ENCODE results near the gene PIEZO1. TPM values are rescaled to one million over a fixed set of nuclear protein-coding genes. Genes with fewer than 3 reads are reported as not detected.

The PIEZO1 gene
- total and polyA plus RNA-seq, 2 donors from 2014 or later = 103 to 124 TPM

- peaks cover 0 to 65% (median 29%) of the 10 kb centered on the region in 3 donors for H3K4me1 ChIP-seq (ENCODE audit: control insufficient read depth in 2 of 3, insufficient read depth in 2 of 3, low read depth in 1 of 3, low read length in 3 of 3)
- H3K9ac ChIP-seq (ENCODE audit: low read length in 3 of 3) = peak overlapping the region in 1 of 3 donors; percentile 40
- H3K36me3 ChIP-seq (ENCODE audit: control insufficient read depth in 2 of 3, insufficient read depth in 3 of 3, low read length in 3 of 3) = no peaks in the 10 kb centered on the region
- H3K4me3 ChIP-seq (ENCODE audit: low read length in 3 of 3) = no peak overlapping the region
- DNase-seq (peak in 3 of 5 donors; percentile 49 to 77 (median 68)), FAIRE-seq (no peak)
- TF ChIP-seq, protein P1, sequence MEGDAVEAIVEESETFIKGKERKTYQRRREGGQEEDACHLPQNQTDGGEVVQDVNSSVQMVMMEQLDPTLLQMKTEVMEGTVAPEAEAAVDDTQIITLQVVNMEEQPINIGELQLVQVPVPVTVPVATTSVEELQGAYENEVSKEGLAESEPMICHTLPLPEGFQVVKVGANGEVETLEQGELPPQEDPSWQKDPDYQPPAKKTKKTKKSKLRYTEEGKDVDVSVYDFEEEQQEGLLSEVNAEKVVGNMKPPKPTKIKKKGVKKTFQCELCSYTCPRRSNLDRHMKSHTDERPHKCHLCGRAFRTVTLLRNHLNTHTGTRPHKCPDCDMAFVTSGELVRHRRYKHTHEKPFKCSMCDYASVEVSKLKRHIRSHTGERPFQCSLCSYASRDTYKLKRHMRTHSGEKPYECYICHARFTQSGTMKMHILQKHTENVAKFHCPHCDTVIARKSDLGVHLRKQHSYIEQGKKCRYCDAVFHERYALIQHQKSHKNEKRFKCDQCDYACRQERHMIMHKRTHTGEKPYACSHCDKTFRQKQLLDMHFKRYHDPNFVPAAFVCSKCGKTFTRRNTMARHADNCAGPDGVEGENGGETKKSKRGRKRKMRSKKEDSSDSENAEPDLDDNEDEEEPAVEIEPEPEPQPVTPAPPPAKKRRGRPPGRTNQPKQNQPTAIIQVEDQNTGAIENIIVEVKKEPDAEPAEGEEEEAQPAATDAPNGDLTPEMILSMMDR (IDR thresholded peaks at IDR 0.05; ENCODE audit: borderline replicate concordance, extremely low read depth, insufficient read depth) = no peak
- H3K9me3 ChIP-seq (ENCODE audit: control insufficient read depth in 2 of 3, insufficient read depth in 1 of 3, low read length in 3 of 3) = no peaks in the 10 kb centered on the region
- H3K27ac ChIP-seq (ENCODE audit: low read depth in 2 of 2, low read length in 2 of 2) = peak overlapping the region; percentile 43 to 44
- intact Hi-C loops (cut with DNase I) = no loop called here
- H3K27me3 ChIP-seq (ENCODE audit: control insufficient read depth, insufficient read depth, low read length) = no peaks in the 10 kb centered on the region
These were observed 24.4 kb downstream of the PIEZO1 start for GRCh38 chr16:88760424-88761142.

DNA sequence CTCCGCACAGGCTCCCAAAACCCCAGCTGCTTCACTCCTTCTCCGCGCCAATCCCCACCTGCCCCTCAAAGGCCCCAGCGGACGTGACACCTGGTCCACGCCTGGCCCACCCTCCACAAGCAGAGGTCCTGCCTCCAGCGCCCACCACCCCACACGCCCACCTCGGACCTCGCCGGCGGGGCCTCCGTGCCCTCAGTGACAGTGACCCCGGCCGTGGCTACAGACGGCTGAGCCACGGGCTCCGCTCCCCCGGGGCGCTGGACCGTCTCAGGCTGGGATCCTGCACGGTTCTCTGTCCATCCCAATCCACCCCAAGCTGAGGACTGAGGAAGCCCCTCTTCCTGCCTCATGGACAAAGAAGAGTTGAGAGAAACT, 25.1 kb downstream of the PIEZO1 start:
- no peaks in the 10 kb centered on the region for H3K36me3 ChIP-seq (ENCODE audit: control insufficient read depth in 2 of 3, insufficient read depth in 3 of 3, low read length in 3 of 3)
- no peaks in the 10 kb centered on the region for H3K27me3 ChIP-seq (ENCODE audit: control insufficient read depth, insufficient read depth, low read length)
- FAIRE-seq (no peak), DNase-seq (no peak)
- no peaks in the 10 kb centered on the region for H3K9me3 ChIP-seq (ENCODE audit: control insufficient read depth in 2 of 3, insufficient read depth in 1 of 3, low read length in 3 of 3)
- intact Hi-C loops (cut with DNase I) = no loop called here
- TF ChIP-seq, protein P1 (IDR thresholded peaks at IDR 0.05; ENCODE audit: borderline replicate concordance, extremely low read depth, insufficient read depth) = no peak
- peak overlapping the region in 1 of 3 donors; percentile 40 for H3K9ac ChIP-seq (ENCODE audit: low read length in 3 of 3)
- H3K4me1 ChIP-seq (ENCODE audit: control insufficient read depth in 2 of 3, insufficient read depth in 2 of 3, low read depth in 1 of 3, low read length in 3 of 3) = peaks cover 0 to 63% (median 26%) of the 10 kb centered on the region in 3 donors
- no peak overlapping the region for H3K4me3 ChIP-seq (ENCODE audit: low read length in 3 of 3)
- H3K27ac ChIP-seq (ENCODE audit: low read depth in 2 of 2, low read length in 2 of 2) = peak overlapping the region; percentile 32 to 40

GRCh38 chr16:88759245-88759975, 25.6 kb downstream of the PIEZO1 start:
- no peaks in the 10 kb centered on the region for H3K9me3 ChIP-seq (ENCODE audit: control insufficient read depth in 2 of 3, insufficient read depth in 1 of 3, low read length in 3 of 3)
- H3K27me3 ChIP-seq (ENCODE audit: control insufficient read depth, insufficient read depth, low read length) = no peaks in the 10 kb centered on the region
- peak overlapping the region in 1 of 2 donors; percentile 32 for H3K27ac ChIP-seq (ENCODE audit: low read depth in 2 of 2, low read length in 2 of 2)
- H3K9ac ChIP-seq (ENCODE audit: low read length in 3 of 3) = no peak overlapping the region
- intact Hi-C loops (cut with DNase I) = no loop called here
- H3K4me1 ChIP-seq (ENCODE audit: control insufficient read depth in 2 of 3, insufficient read depth in 2 of 3, low read depth in 1 of 3, low read length in 3 of 3) = peaks cover 0 to 60% (median 26%) of the 10 kb centered on the region in 3 donors
- TF ChIP-seq, protein P1 (IDR thresholded peaks at IDR 0.05; ENCODE audit: borderline replicate concordance, extremely low read depth, insufficient read depth) = peak; percentile 8
- FAIRE-seq (no peak), DNase-seq (no peak)
- H3K4me3 ChIP-seq (ENCODE audit: low read length in 3 of 3) = no peak overlapping the region
- H3K36me3 ChIP-seq (ENCODE audit: control insufficient read depth in 2 of 3, insufficient read depth in 3 of 3, low read length in 3 of 3) = no peaks in the 10 kb centered on the region

Data from kidney (tissue), 14 donors.